Heart left ventricle (tissue), 16 donors: ENCODE data around the gene IKZF3. TPM values are rescaled to one million over a fixed set of nuclear protein-coding genes. Genes with fewer than 3 reads are reported as not detected.

Experiments
- ATAC-seq, 4 donors: fragments of 200-7000 bp; cut with Tn5 transposase; one replicate each; pipeline ENCODE4 v1.9.1; 2020 to 2022; ENCODE audit warnings: moderate library complexity in 4 of 4, mild to moderate bottlenecking in 3 of 4, moderate number of reproducible peaks in 1 of 4
- DNase-seq, 5 donors: peaks; one replicate each; pipeline ENCODE4 v3.0.0-alpha.2; 2020
- H3K27ac ChIP-seq, 12 donors: fragments of 200-600 bp; sonication (generic) in 4 of 12; one replicate each; pipeline versions ENCODE4 v1.5.0 to v1.8.0; 2016 to 2022; ENCODE audit warnings: mild to moderate bottlenecking in 2 of 12
- H3K27me3 ChIP-seq, 9 donors: fragments of 200-600 bp; sonication (generic) in 2 of 9; one replicate each; pipeline versions ENCODE4 v1.5.1 to v1.8.0; 2016 to 2022; ENCODE audit warnings: mild to moderate bottlenecking in 3 of 9
- H3K36me3 ChIP-seq, 9 donors: fragments of 200-600 bp; sonication (generic) in 2 of 9; one replicate each; pipeline versions ENCODE4 v1.5.0 to v1.8.0; 2018 to 2022; ENCODE audit warnings: mild to moderate bottlenecking in 2 of 9
- H3K4me1 ChIP-seq, 12 donors: fragments of 200-600 bp; sonication (generic) in 4 of 12; one replicate each; pipeline versions ENCODE4 v1.5.0 to v1.8.0; 2016 to 2022; ENCODE audit warnings: mild to moderate bottlenecking in 3 of 12
- H3K4me3 ChIP-seq, 12 donors: fragments of 200-600 bp; sonication (generic) in 4 of 12; one replicate each; pipeline versions ENCODE4 v1.5.0 to v1.8.0; 2017 to 2022; ENCODE audit warnings: mild to moderate bottlenecking in 9 of 12, moderate library complexity in 4 of 12
- H3K9me3 ChIP-seq, 12 donors: fragments of 200-600 bp; sonication (generic) in 4 of 12; one replicate each; pipeline versions ENCODE4 v1.5.0 to v1.8.0; 2016 to 2022; ENCODE audit warnings: mild to moderate bottlenecking in 1 of 12
- CTCF ChIP-seq, 12 donors: fragments of 200-600 bp; sonication (generic) in 4 of 12; IDR thresholded peaks; one replicate each; pipeline versions ENCODE4 v1.5.0 to v1.8.0; 2018 to 2022; ENCODE audit warnings: antibody characterized with exemption in 12 of 12, mild to moderate bottlenecking in 5 of 12
- POLR2A ChIP-seq, 2 donors: fragments of 450-650 bp; IDR thresholded peaks; one replicate each; pipeline ENCODE4 v1.6.1; 2017; ENCODE audit warnings: antibody characterized with exemption in 2 of 2, mild to moderate bottlenecking in 2 of 2, moderate library complexity in 2 of 2
- WGBS, 4 donors: extraction: QIAGEN DNeasy Blood & Tissue Kit in 2 of 4; methylation state at CpG; one replicate each; pipeline versions ENCODE4 v1.1.5 to v1.1.7; 2013 to 2018; 5-methylcytosine and 5-hydroxymethylcytosine counted together
- intact Hi-C, 10 donors: fragments of 100-400 bp; cut with DNase I; formaldehyde crosslinking; loops; one replicate each; pipeline versions ENCODE4 v1.11.1 to v1.14.2; 2022
- polyA plus RNA-seq, 2 donors: library from polyadenylated mRNA; stranded (reverse); fragments of 200-250 nt; gene quantifications; one replicate each; pipeline ENCODE4 v1.2.3, GENCODE V29; 2013
- total RNA-seq, 9 donors: library from RNA; depleted of rRNA in 2 of 9; stranded (reverse); fragments of >200 nt in 2 of 9; fragmentation: NEBNext Ultra II Directional in 3 of 9; extraction: Animal tissue kit (Norgen Biotek cat#: 25700) in 3 of 9; gene quantifications; one replicate each; pipeline versions ENCODE4 v1.1.0 to v1.2.4, GENCODE V29; 2016 to 2023
- donor health status: ischemic (EF 13 %, LVEDD 7.1; RV severe dilation, severe dysfunction).
- donor health status: healthy with polysubstance abuse.
- donor health status: DM: no; HTN: yes; CAD: no.
- donor health status: DM: no; HTN: no; CAD: no.
- donor health status: ischemic (EF 25% LVEDD 6.9; RV normal size, moderate dysfunction).
- donor health status: ischemic (EF 25% LVEDD 5.7; RV mildly dilated, moderate dysfunction).
- donor health status: healthy.
- donor health status: DM: yes; HTN: yes; CAD: no.
- donor health status: ischemic (EF 35%, LVEDD 5.7; RV mildly dilated, moderate dysfunction).
- donor health status: nonischemic (EF 11% LVEDD 7.7; RV severe dilation, severe dysfunction).
- donor health status: DM: yes; HTN: yes; CAD: no.
- donor health status: PGD.
- donor health status: ischemic (EF 29% LVEDD 5.4; RV normal size, mild dysfunction).
- donor health status: nonischemic (EF 23%, LVEDD 6.1; RV moderate dilation, normal function).

The IKZF3 gene
- total and polyA plus RNA-seq, 11 donors, result 0.07 to 6.9 (median 0.21) TPM

- DNase-seq, result no peak
- no peak for ATAC-seq
- Histone ChIP-seq H3K4me3 (no peak overlapping the region), H3K27ac (peak overlapping the region in 1 of 12 donors; percentile 98), H3K36me3 (no peaks in the 10 kb centered on the region), H3K27me3 (peaks cover 0 to 8% (median 0%) of the 10 kb centered on the region in 9 donors), H3K4me1 (peaks cover 0 to 43% (median 19%) of the 10 kb centered on the region in 12 donors), H3K9me3 (no peaks in the 10 kb centered on the region)
- intact Hi-C loops, result loop anchor here in 5 of 10 donors (10.0 kb wide), 2 partner anchors 212 to 218 kb away; no protein-coding TSS in a partner anchor
- WGBS, 4 donors, result 55 to 61% (median 57%) methylated on average over 7 of the region's 7 CpGs
- TF ChIP-seq CTCF (IDR thresholded peaks at IDR 0.05) (no peak), POLR2A (IDR thresholded peaks at IDR 0.05) (no peak)
These were observed 107.6 kb downstream of the IKZF3 start for GRCh38 chr17:39756380-39757079.

GRCh38 chr17:39755554-39756379, 108.3 kb downstream of the IKZF3 start:
- Histone ChIP-seq H3K9me3 (no peaks in the 10 kb centered on the region), H3K4me3 (no peak overlapping the region), H3K36me3 (no peaks in the 10 kb centered on the region), H3K27ac (peak overlapping the region in 11 of 12 donors; percentile 30 to 98 (median 94)), H3K4me1 (peaks cover 0 to 43% (median 19%) of the 10 kb centered on the region in 12 donors), H3K27me3 (peaks cover 0 to 2% (median 0%) of the 10 kb centered on the region in 9 donors)
- no peak for ATAC-seq
- intact Hi-C loops, result loop anchor here in 7 of 10 donors (2.0 to 10.0 kb wide), 3 partner anchors 133 to 219 kb away; no protein-coding TSS in a partner anchor
- no peak for TF ChIP-seq POLR2A (IDR thresholded peaks at IDR 0.05)
- TF ChIP-seq CTCF (IDR thresholded peaks at IDR 0.05), result no peak
- no peak for DNase-seq
- WGBS, 4 donors, result 62 to 69% (median 65%) methylated on average over 18 of the region's 18 CpGs

GRCh38 chr17:39754958-39755553, 109.1 kb downstream of the IKZF3 start:
- no peaks in the 10 kb centered on the region for H3K27me3 ChIP-seq
- WGBS, 4 donors, result 32 to 48% (median 38%) methylated on average over 8 to 21 of the region's 21 CpGs
- H3K4me3 ChIP-seq, result peak overlapping the region; percentile 29 to 89 (median 71)
- TF ChIP-seq CTCF (IDR thresholded peaks at IDR 0.05) (no peak), POLR2A (IDR thresholded peaks at IDR 0.05) (no peak)
- H3K27ac ChIP-seq, result peak overlapping the region; percentile 75 to 98 (median 93)
- ATAC-seq, result no peak
- no peaks in the 10 kb centered on the region for H3K9me3 ChIP-seq
- H3K4me1 ChIP-seq, result peaks cover 0 to 43% (median 23%) of the 10 kb centered on the region in 12 donors
- DNase-seq, result peak in 1 of 5 donors; percentile 31
- H3K36me3 ChIP-seq, result no peaks in the 10 kb centered on the region
- intact Hi-C loops, result loop anchor here (1.0 to 10.0 kb wide), 10 partner anchors 68 to 220 kb away; partner anchors contain the start of genes STARD3 (in 5 of the 10) and PGAP3 (in 1 of the 10)
